Activated T-helper 1 cell treated with anti-CD3 and anti-CD28 coated beads, Interleukin-2, amount 50 U/mL, for 16 hours (primary cell): ENCODE measurements around the gene CDH4.
"Not testable (repeated sequence)": the region's sequence is repeated elsewhere in the genome, so short reads cannot be mapped to it uniquely, and the experiment has no call there.

ENCODE experiments used
- DNase-seq, 2 donors: peaks; one replicate each; pipeline ENCODE4 v3.0.0-alpha.2; 2020; ENCODE audit warnings: low read depth in 1 of 2, low spot score in 1 of 2

Gene CDH4

GRCh38 chr20:61253640-61254511 lies 1.8 kb downstream of the CDH4 start:
- DNase-seq: no peak

GRCh38 chr20:61254881-61255626 lies 3.0 kb downstream of the CDH4 start:
- no peak for DNase-seq

- DNase-seq: no peak
Observed at GRCh38 chr20:61256365-61256764, 4.3 kb downstream of the CDH4 start.

- DNase-seq: no peak
Observed at GRCh38 chr20:61256824-61257223, 4.8 kb downstream of the CDH4 start.

- no peak for DNase-seq
Observed at GRCh38 chr20:61257611-61258010, 5.5 kb downstream of the CDH4 start.

- no peak for DNase-seq
Observed at GRCh38 chr20:61259741-61260140, 7.7 kb downstream of the CDH4 start.

GRCh38 chr20:61260905-61261304 lies 8.8 kb downstream of the CDH4 start:
- no peak for DNase-seq

- DNase-seq: no peak
Observed at GRCh38 chr20:61262036-61262435, 10.0 kb downstream of the CDH4 start.

- DNase-seq: no peak
Observed at GRCh38 chr20:61262514-61262913, 10.5 kb downstream of the CDH4 start.

- no peak for DNase-seq
Observed at GRCh38 chr20:61263084-61263695, 11.1 kb downstream of the CDH4 start.

GRCh38 chr20:61263938-61264337 lies 11.9 kb downstream of the CDH4 start:
- DNase-seq: no peak

- DNase-seq: no peak
Observed at GRCh38 chr20:61267241-61267640, 15.2 kb downstream of the CDH4 start.

GRCh38 chr20:61268024-61268423 lies 16.0 kb downstream of the CDH4 start:
- no peak for DNase-seq

GRCh38 chr20:61271312-61272231 lies 19.5 kb downstream of the CDH4 start:
- no peak for DNase-seq

- not testable (repeated sequence) for DNase-seq
Observed at GRCh38 chr20:61273024-61273423, 21.0 kb downstream of the CDH4 start.

GRCh38 chr20:61273666-61274065 lies 21.6 kb downstream of the CDH4 start:
- not testable (repeated sequence) for DNase-seq

GRCh38 chr20:61274326-61274725 lies 22.3 kb downstream of the CDH4 start:
- no peak for DNase-seq

GRCh38 chr20:61278296-61278695 lies 26.2 kb downstream of the CDH4 start:
- DNase-seq: no peak

GRCh38 chr20:61279621-61280150 lies 27.6 kb downstream of the CDH4 start:
- DNase-seq: no peak

- DNase-seq: no peak
Observed at GRCh38 chr20:61280217-61280980, 28.3 kb downstream of the CDH4 start.
